SK-N-SH (cell line): ENCODE results near the gene ZNF331. TPM values are rescaled to one million over a fixed set of nuclear protein-coding genes. Genes with fewer than 3 reads are reported as not detected.

Source experiments
- CTCF ChIA-PET: fragments of 300-600, 350-600 bp; formaldehyde crosslinking; extraction: SDS; loops from one replicate; lab custom pipeline; 2021; lab: Yijun Ruan, JAX
- POLR2A ChIA-PET: fragments of 350-600 bp; sonication (Branson Sonifier 250); formaldehyde crosslinking; extraction: SDS; loops from one replicate; lab custom pipeline; 2020; ENCODE audit warnings: antibody characterized with exemption, inconsistent platforms; lab: Yijun Ruan, JAX
- DNase-seq: peaks from one replicate; pipeline ENCODE4 v3.0.0; 2012
- H2AFZ ChIP-seq: fragments of 200-600 bp; sonication (generic); 2 replicates; pipeline ENCODE4 v1.8.1; 2016; ENCODE audit warnings: antibody characterized with exemption, mild to moderate bottlenecking, low read depth
- H3F3A ChIP-seq: fragments of 200-600 bp; sonication (generic); replicated peaks from 2 replicates; pipeline ENCODE3; 2016; ENCODE audit warnings: antibody characterized with exemption, mild to moderate bottlenecking; ENCODE audit not compliant: insufficient read depth
- H3K27ac ChIP-seq, 2 experiments: fragments of 200-500 bp in 1 of 2; fragments of 200-600 bp in 1 of 2; sonication (Bioruptor generic) in 1 of 2; sonication (generic), shearing (Covaris generic) in 1 of 2; 2 replicates each; pipeline versions ENCODE4 v1.5.1 to v1.6.1; 2014 to 2016; ENCODE audit warnings: low read depth in 2 of 2, inconsistent platforms in 1 of 2, low read length in 1 of 2, mild to moderate bottlenecking in 1 of 2, mixed read lengths in 1 of 2
- H3K27me3 ChIP-seq: fragments of 200-600 bp; sonication (generic), shearing (Covaris generic); 2 replicates; pipeline ENCODE4 v1.6.1; 2016; ENCODE audit warnings: mixed run types; ENCODE audit not compliant: insufficient read depth
- H3K36me3 ChIP-seq, 2 experiments: fragments of 200-500 bp in 1 of 2; fragments of 200-600 bp in 1 of 2; sonication (Bioruptor generic) in 1 of 2; sonication (generic) in 1 of 2; replicated peaks in 1 of 2; 2 replicates each; pipeline versions ENCODE3 to v1.5.1; 2014 to 2016; ENCODE audit warnings: low read length in 1 of 2, mild to moderate bottlenecking in 1 of 2; ENCODE audit not compliant: insufficient read depth in 2 of 2, control insufficient read depth in 1 of 2
- H3K4me1 ChIP-seq, 2 experiments: fragments of 200-500 bp in 1 of 2; fragments of 200-600 bp in 1 of 2; sonication (Bioruptor generic) in 1 of 2; sonication (generic), shearing (Covaris generic) in 1 of 2; 2 replicates each; pipeline versions ENCODE4 v1.5.1 to v1.6.1; 2014 to 2016; ENCODE audit warnings: low read depth in 1 of 2, low read length in 1 of 2, mixed run types in 1 of 2; ENCODE audit not compliant: insufficient read depth in 2 of 2, control insufficient read depth in 1 of 2
- H3K4me2 ChIP-seq: fragments of 200-600 bp; sonication (generic), shearing (Covaris generic); 2 replicates; pipeline ENCODE4 v1.6.1; 2017; ENCODE audit warnings: mixed run types
- H3K4me3 ChIP-seq, 2 experiments: fragments of 200-500 bp in 1 of 2; fragments of 200-600 bp in 1 of 2; sonication (Bioruptor generic) in 1 of 2; sonication (generic), shearing (Covaris generic) in 1 of 2; 2 replicates each; pipeline versions ENCODE4 v1.5.1 to v1.8.1; 2014 to 2016; ENCODE audit warnings: low read depth in 2 of 2, inconsistent platforms in 1 of 2, low read length in 1 of 2, mild to moderate bottlenecking in 1 of 2, mixed read lengths in 1 of 2, moderate library complexity in 1 of 2
- H3K79me2 ChIP-seq: fragments of 200-600 bp; sonication (generic); 2 replicates; pipeline ENCODE4 v1.8.1; 2017; ENCODE audit warnings: mild to moderate bottlenecking; ENCODE audit not compliant: insufficient read depth
- H3K9ac ChIP-seq: fragments of 200-600 bp; sonication (generic); 2 replicates; pipeline ENCODE4 v1.6.1; 2017; ENCODE audit warnings: mixed run types
- H3K9me2 ChIP-seq: fragments of 200-600 bp; sonication (generic); 2 replicates; pipeline ENCODE4 v1.6.1; 2017; ENCODE audit warnings: mixed run types
- H3K9me3 ChIP-seq: fragments of 200-600 bp; sonication (generic); 2 replicates; pipeline ENCODE4 v1.6.1; 2017; ENCODE audit warnings: mixed run types, mild to moderate bottlenecking, moderate library complexity
- H4K20me1 ChIP-seq: fragments of 200-600 bp; sonication (generic); 2 replicates; pipeline ENCODE4 v1.6.1; 2017; ENCODE audit warnings: mild to moderate bottlenecking, mixed run types; ENCODE audit not compliant: insufficient read depth
- CHD2 ChIP-seq: fragments of 150-350 bp; IDR thresholded peaks from 2 replicates; pipeline ENCODE4 v1.6.1; 2018; ENCODE audit warnings: low read length; ENCODE audit not compliant: partially characterized antibody
- CTCF ChIP-seq: fragments of 200-600 bp; sonication (generic); IDR thresholded peaks from 2 replicates; pipeline ENCODE4 v1.6.1; 2017; ENCODE audit warnings: antibody characterized with exemption, mild to moderate bottlenecking, moderate library complexity
- ELF1 ChIP-seq: IDR thresholded peaks from 2 replicates; pipeline ENCODE4 v1.4.0; 2012
- EP300 ChIP-seq, 2 experiments: IDR thresholded peaks; 2 replicates each; pipeline versions ENCODE4 v1.4.0 to v1.6.1; 2012; ENCODE audit warnings: borderline replicate concordance in 1 of 2, low read depth in 1 of 2, low read length in 1 of 2
- EZH2phosphoT487 ChIP-seq: fragments of 200-600 bp; sonication (generic); IDR thresholded peaks from 2 replicates; pipeline ENCODE4 v1.6.1; 2017; ENCODE audit warnings: low read depth, mixed run types, mild to moderate bottlenecking, antibody characterized with exemption, moderate library complexity, borderline replicate concordance
- FOSL2 ChIP-seq: IDR thresholded peaks from 2 replicates; pipeline ENCODE4 v1.4.0; 2012; ENCODE audit warnings: low read depth, mild to moderate bottlenecking, moderate library complexity, borderline replicate concordance
- FOXJ3 ChIP-seq: sonication (generic); formaldehyde crosslinking; IDR thresholded peaks from 2 replicates; pipeline ENCODE4 v1.5.1; 2020; ENCODE audit warnings: mild to moderate bottlenecking, missing genetic modification reagents
- FOXM1 ChIP-seq: IDR thresholded peaks from 2 replicates; pipeline ENCODE4 v1.4.0; 2012; ENCODE audit warnings: low read depth, mild to moderate bottlenecking
- GABPA ChIP-seq: IDR thresholded peaks from 2 replicates; pipeline ENCODE4 v1.4.0; 2012; ENCODE audit warnings: low read depth, mild to moderate bottlenecking
- GATA2 ChIP-seq: sonication (generic); formaldehyde crosslinking; IDR thresholded peaks from 2 replicates; pipeline ENCODE4 v1.5.0; 2020; ENCODE audit warnings: mild to moderate bottlenecking, missing genetic modification reagents
- MAX ChIP-seq: IDR thresholded peaks from 2 replicates; pipeline ENCODE4 v1.4.0; 2012; ENCODE audit warnings: low read depth
- MEF2A ChIP-seq: IDR thresholded peaks from 2 replicates; pipeline ENCODE4 v1.4.0; 2012; ENCODE audit warnings: low read depth, borderline replicate concordance
- NFIC ChIP-seq: IDR thresholded peaks from 2 replicates; pipeline ENCODE4 v1.4.0; 2012; ENCODE audit warnings: borderline replicate concordance
- PBX3 ChIP-seq: IDR thresholded peaks from 2 replicates; pipeline ENCODE4; 2012
- POLR2AphosphoS5 ChIP-seq: IDR thresholded peaks from 2 replicates; pipeline ENCODE4 v1.6.1; 2012; ENCODE audit warnings: low read depth, low read length
- REST ChIP-seq: IDR thresholded peaks from 2 replicates; pipeline ENCODE4 v1.6.1; 2012; ENCODE audit warnings: mild to moderate bottlenecking, low read depth, low read length, moderate library complexity
- RFX5 ChIP-seq: IDR thresholded peaks from 2 replicates; pipeline ENCODE4 v1.6.1; 2012; ENCODE audit warnings: mild to moderate bottlenecking, improper control_type of control experiment, low read length
- TCF12 ChIP-seq: IDR thresholded peaks from 2 replicates; pipeline ENCODE4 v1.4.0; 2012
- ZBTB33 ChIP-seq: IDR thresholded peaks from 2 replicates; pipeline ENCODE4 v1.4.0; 2012; ENCODE audit warnings: low read depth, borderline replicate concordance
- WGBS: methylation state at CpG from one replicate; pipeline ENCODE4 v1.1.6; 2017; ENCODE audit warnings: low lambda C conversion rate; 5-methylcytosine and 5-hydroxymethylcytosine counted together
- polyA plus RNA-seq, 3 experiments: library from polyadenylated mRNA; depleted of rRNA; stranded (reverse); fragments of >200 nt; gene quantifications; 2 replicates each; pipeline ENCODE4 v1.2.3, GENCODE V29; 2012

The ZNF331 gene
- polyA plus RNA-seq, 1 of the 3 experiments (the other 2 are of a cell fraction) = 7.2 TPM

- 96% methylated on average over 2 of the region's 2 CpGs for whole genome bisulfite sequencing
- Histone ChIP-seq H3F3A (no peaks in the 10 kb centered on the region), H3K4me1 (peaks cover 0 to 8% of the 10 kb centered on the region in 2 experiments; a peak in 1 of 4 replicates), H3K9me2 (no peaks in the 10 kb centered on the region), H3K27ac (no peak overlapping the region), H3K27me3 (no peaks in the 10 kb centered on the region), H3K9ac (no peak overlapping the region), H3K4me2 (no peak overlapping the region), H3K9me3 (peaks cover 7% of the 10 kb centered on the region; the same call in 1 of the 2 replicates), H3K36me3 (peaks cover 0 to 5% of the 10 kb centered on the region in 2 experiments), H3K79me2 (peaks cover 11% of the 10 kb centered on the region), H2AFZ (no peak overlapping the region), H4K20me1 (no peaks in the 10 kb centered on the region), H3K4me3 (no peak overlapping the region)
- ChIA-PET CTCF (no interaction called here), POLR2A (no interaction called here)
- no peak for TF ChIP-seq MAX
- TF ChIP-seq TCF12 = no peak
- no peak for TF ChIP-seq FOXJ3 (CRISPR knock-in tag)
- no peak for TF ChIP-seq EZH2phosphoT487
- TF ChIP-seq FOSL2 = no peak
- no peak for TF ChIP-seq RFX5
- no peak for TF ChIP-seq ELF1
- no peak for TF ChIP-seq POLR2AphosphoS5
- TF ChIP-seq MEF2A = no peak
- TF ChIP-seq ZBTB33 = no peak
- TF ChIP-seq GABPA = no peak
- TF ChIP-seq PBX3 = no peak
- no peak for TF ChIP-seq FOXM1
- TF ChIP-seq CHD2 = no peak
- TF ChIP-seq GATA2 (CRISPR knock-in tag) = no peak
- DNase-seq = no peak
Observed at GRCh38 chr19:53525922-53526321, 12.0 kb upstream of the ZNF331 start.

- Histone ChIP-seq H2AFZ (no peak overlapping the region), H3K27me3 (no peaks in the 10 kb centered on the region), H3F3A (no peaks in the 10 kb centered on the region), H3K4me3 (no peak overlapping the region), H3K27ac (no peak overlapping the region), H3K4me1 (no peaks in the 10 kb centered on the region), H3K9ac (no peak overlapping the region), H3K79me2 (no peaks in the 10 kb centered on the region), H3K9me3 (peaks cover 7% of the 10 kb centered on the region; the same call in 1 of the 2 replicates), H3K4me2 (no peak overlapping the region), H4K20me1 (no peaks in the 10 kb centered on the region), H3K9me2 (no peaks in the 10 kb centered on the region), H3K36me3 (peaks cover 0 to 5% of the 10 kb centered on the region in 2 experiments)
- POLR2A ChIA-PET = interaction anchor here (0.9 kb wide), 1 partner anchor 10 kb away, joined by 3 read pairs; no protein-coding TSS in a partner anchor
- CTCF ChIA-PET = no interaction called here
- DNase-seq = no peak
- 83% methylated on average over 8 of the region's 8 CpGs for WGBS
- TF ChIP-seq EZH2phosphoT487 (no peak), NFIC (no peak), EP300 (IDR thresholded peaks at IDR 0.05; ENCODE audit: borderline replicate concordance in 1 of 2, low read depth in 1 of 2, low read length in 1 of 2) (no peak), RFX5 (no peak), CTCF (no peak), REST (no peak)
Observed at GRCh38 chr19:53530622-53531021, 7.3 kb upstream of the ZNF331 start.
